ENCODE measurements around the gene PKIB.

DNA sequence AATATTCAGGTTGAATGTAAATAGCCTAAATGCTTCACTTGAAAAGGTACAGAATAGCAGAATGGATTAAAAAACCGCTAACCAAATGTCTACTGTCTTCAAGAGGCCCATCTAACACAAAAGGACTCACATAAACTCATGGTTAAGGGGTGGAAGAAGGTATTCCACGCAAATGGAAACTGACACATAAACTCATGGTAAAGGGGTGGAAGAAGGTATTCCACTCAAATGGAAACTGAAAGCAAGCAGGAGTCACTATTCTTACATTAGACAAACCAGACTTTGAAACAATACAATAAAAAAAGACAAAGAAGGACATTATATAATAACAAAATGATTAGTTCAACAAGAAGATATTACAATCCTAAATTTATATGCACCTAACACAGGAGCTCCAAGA is 38.3 kb upstream of the PKIB start:
- no peak for TF ChIP-seq POLR2A (IDR thresholded peaks at IDR 0.05; ENCODE audit: low read length)
- no peak for TF ChIP-seq GATA1 (IDR thresholded peaks at IDR 0.05; ENCODE audit: low read depth, low read length)

All from erythroblast (primary cell).